ENCODE measurements around the gene TNFRSF9. TPM values are rescaled to one million over a fixed set of nuclear protein-coding genes. Genes with fewer than 3 reads are reported as not detected.

Gene TNFRSF9
- total and polyA plus RNA-seq, 2 of the 8 experiments (the other 6 are each of a cell fraction or from before 2014, with no cell fraction given): not detected

DNA sequence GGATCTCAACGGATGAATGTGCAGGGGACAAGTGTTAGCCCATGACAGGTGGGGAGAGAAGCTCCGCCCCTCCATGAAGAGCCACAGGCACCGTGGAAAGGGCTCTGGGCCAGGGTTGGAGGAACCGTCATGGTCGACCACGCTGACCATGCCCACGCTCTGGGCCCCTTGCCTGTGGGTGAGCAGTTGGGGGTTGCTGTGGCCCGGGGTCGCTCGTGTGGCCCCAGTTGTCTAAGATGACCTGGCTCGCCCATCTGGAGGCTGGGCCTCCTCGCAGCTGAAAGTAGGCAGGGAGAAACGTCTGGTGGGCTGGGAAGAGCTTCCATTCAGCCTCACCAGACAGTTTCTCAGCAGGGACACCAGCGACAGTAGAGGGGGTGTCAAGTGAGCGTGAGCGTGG, 74.7 kb downstream of the TNFRSF9 start:
- Histone ChIP-seq H3K4me3 (ENCODE audit: extremely low read depth in 1 of 4, insufficient read depth in 2 of 4, low read depth in 3 of 4, low read length in 4 of 4) (no peak overlapping the region), H3K9ac (replicated peaks in 1 of 4; ENCODE audit: extremely low read depth in 1 of 4, low read depth in 3 of 4, low read length in 3 of 4) (no peak overlapping the region), H3K4me1 (replicated peaks in 1 of 4; ENCODE audit: control insufficient read depth in 3 of 4, insufficient read depth in 4 of 4, low read length in 3 of 4) (no peaks in the 10 kb centered on the region), H3K56ac (replicated peaks; ENCODE audit: insufficient read length, low read depth, low read length) (no peak overlapping the region), H3K36me3 (ENCODE audit: control insufficient read depth in 2 of 4, insufficient read depth in 4 of 4, low read length in 3 of 4) (no peaks in the 10 kb centered on the region; a peak in 1 of 8 replicates), H2BK5ac (ENCODE audit: low read depth, low read length) (no peak overlapping the region), H3K23me2 (ENCODE audit: low read depth, low read length) (no peaks in the 10 kb centered on the region), H2BK20ac (ENCODE audit: low read length) (no peak overlapping the region), H3K18ac (ENCODE audit: extremely low read depth, low read length) (no peak overlapping the region), H4K5ac (ENCODE audit: insufficient read length, low read depth, low read length) (no peak overlapping the region), H3K23ac (ENCODE audit: insufficient read length) (no peak overlapping the region), H2BK12ac (ENCODE audit: low read depth, low read length) (no peak overlapping the region), H3K27me3 (replicated peaks in 1 of 4; ENCODE audit: control insufficient read depth in 3 of 4, extremely low read depth in 1 of 4, insufficient read depth in 3 of 4, low read length in 3 of 4) (no peaks in the 10 kb centered on the region), H4K20me1 (replicated peaks in 1 of 2; ENCODE audit: control insufficient read depth in 1 of 2, insufficient read depth in 2 of 2, low read length in 2 of 2) (no peaks in the 10 kb centered on the region), H3K4ac (replicated peaks; ENCODE audit: insufficient read length, low read depth, low read length) (no peak overlapping the region), H2AK5ac (ENCODE audit: low read depth, low read length) (no peak overlapping the region), H3K27ac (ENCODE audit: low read depth, low read length) (no peak overlapping the region), H3K79me2 (ENCODE audit: control insufficient read depth in 1 of 2, insufficient read depth in 2 of 2, low read length in 2 of 2) (no peaks in the 10 kb centered on the region), H3K79me1 (ENCODE audit: low read depth, low read length) (no peaks in the 10 kb centered on the region), H2AFZ (ENCODE audit: low read length) (no peak overlapping the region), H3K4me2 (ENCODE audit: insufficient read depth in 1 of 2, low read depth in 2 of 2, low read length in 2 of 2) (no peak overlapping the region), H4K8ac (ENCODE audit: extremely low read depth, insufficient read depth, low read length) (no peak overlapping the region), H2BK15ac (ENCODE audit: low read length) (no peak overlapping the region), H2BK120ac (replicated peaks; ENCODE audit: low read depth, low read length) (no peak overlapping the region), H3K14ac (ENCODE audit: insufficient read length) (no peak overlapping the region), H4K91ac (replicated peaks; ENCODE audit: insufficient read length, low read length) (no peak overlapping the region), H3K9me3 (ENCODE audit: insufficient read depth in 2 of 2, low read depth in 1 of 2, low read length in 1 of 2) (no peaks in the 10 kb centered on the region)
- no peak for FAIRE-seq
- ChIA-PET CTCF (ENCODE audit: partially characterized antibody) (interaction anchor here (0.7 to 0.9 kb wide), 2 partner anchors 36 to 51 kb away, joined by 3 read pairs; no protein-coding TSS in a partner anchor), POLR2A (ENCODE audit: partially characterized antibody) (no interaction called here)
- no peak for DNase-seq (ENCODE audit: low read depth in 1 of 2, low spot score in 2 of 2)
- TF ChIP-seq NANOG (IDR thresholded peaks at IDR 0.05; ENCODE audit: insufficient read depth, low read depth, low read length, poor library complexity, severe bottlenecking) (no peak), ZNF274 (IDR thresholded peaks at IDR 0.05; ENCODE audit: borderline replicate concordance, extremely low read depth, low read length) (no peak)
- 91% methylated on average over 16 of the region's 16 CpGs; no CpG with 5 or more reads in 1 of the 2 experiments for WGBS, 2 experiments (ENCODE audit: extremely low coverage in 1 of 2, insufficient coverage in 1 of 2, insufficient read length in 1 of 2, insufficient replicate concordance in 2 of 2, low coverage in 1 of 2, low lambda C conversion rate in 2 of 2, missing lambda C conversion rate in 1 of 2)

Small RNA genes within 50 kb of the gene (small RNA-seq; reads per million reads assigned to genes)
- gene RF00019 (ENCODE audit: insufficient read depth): not detected

Other genes starting within 250 kb of the TNFRSF9 start
- 36.7 and 41.2 TPM in 2 replicates for gene VAMP3, start 169.5 kb downstream of the TNFRSF9 start, total RNA-seq (2021; fragmentation: NEBNext Ultra II Directional; extraction: Animal tissue kit (Norgen Biotek cat#: 25700))
- gene VAMP3, start 169.5 kb downstream of the TNFRSF9 start, polyA plus RNA-seq (2011; rRNA removed): 18.2 and 27.9 TPM in 2 replicates
- gene PER3, start 156.5 kb downstream of the TNFRSF9 start, total RNA-seq (2021; fragmentation: NEBNext Ultra II Directional; extraction: Animal tissue kit (Norgen Biotek cat#: 25700)): 9.3 and 9.4 TPM in 2 replicates
- gene PER3, start 156.5 kb downstream of the TNFRSF9 start, polyA plus RNA-seq (2011; rRNA removed): 8.3 and 8.7 TPM in 2 replicates
- not detected in 2 replicates for gene UTS2, start 87.8 kb downstream of the TNFRSF9 start, total RNA-seq (2021; fragmentation: NEBNext Ultra II Directional; extraction: Animal tissue kit (Norgen Biotek cat#: 25700))
- gene UTS2, start 87.8 kb downstream of the TNFRSF9 start, polyA plus RNA-seq (2011; rRNA removed): not detected in 2 replicates
- gene PARK7, start 20.9 kb upstream of the TNFRSF9 start, total RNA-seq (2021; fragmentation: NEBNext Ultra II Directional; extraction: Animal tissue kit (Norgen Biotek cat#: 25700)): 377 and 383 TPM in 2 replicates
- 146 and 206 TPM in 2 replicates for gene PARK7, start 20.9 kb upstream of the TNFRSF9 start, polyA plus RNA-seq (2011; rRNA removed)
- 46.1 TPM in 2 replicates for gene ERRFI1, start 85.5 kb upstream of the TNFRSF9 start, total RNA-seq (2021; fragmentation: NEBNext Ultra II Directional; extraction: Animal tissue kit (Norgen Biotek cat#: 25700))
- gene ERRFI1, start 85.5 kb upstream of the TNFRSF9 start, polyA plus RNA-seq (2011; rRNA removed): 18.2 and 23.4 TPM in 2 replicates

Data from H1 (cell line).